ENCODE data around the gene MCU.

Gene MCU

DNA sequence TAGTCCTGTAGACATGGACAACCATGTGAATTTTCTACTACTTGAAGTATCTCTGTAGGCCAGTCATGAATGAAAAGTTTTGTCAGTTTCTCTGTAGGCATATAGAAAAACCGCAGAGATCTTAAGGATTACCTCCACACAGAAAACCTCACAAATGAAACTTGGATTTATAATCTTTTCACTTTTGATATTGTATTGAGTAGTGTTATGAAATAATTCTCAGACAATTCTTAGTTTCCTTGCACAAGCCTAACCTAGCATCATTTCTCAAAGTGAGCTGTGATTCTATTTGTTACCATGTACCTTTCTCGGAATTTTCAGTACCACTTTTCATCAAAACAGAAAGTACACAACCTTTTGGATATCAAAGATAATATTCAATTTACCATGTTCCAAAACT lies 150.2 kb downstream of the MCU start:
- WGBS, 2 experiments (ENCODE audit: insufficient coverage in 2 of 2), result 90 to 100% methylated on average over 1 of the region's 2 CpGs
- Histone ChIP-seq H3K27ac (ENCODE audit: low read depth, low read length, severe bottlenecking) (no peak overlapping the region), H3K9me3 (ENCODE audit: control insufficient read depth, low read length) (no peaks in the 10 kb centered on the region), H3K4me1 (ENCODE audit: control insufficient read depth, insufficient read depth, low read length, poor library complexity, severe bottlenecking) (no peaks in the 10 kb centered on the region), H3K4me3 (ENCODE audit: extremely low read depth, insufficient read depth, low read length, poor library complexity, severe bottlenecking) (no peak overlapping the region), H3K36me3 (ENCODE audit: control insufficient read depth, insufficient read depth, low read length) (no peaks in the 10 kb centered on the region)

DNA sequence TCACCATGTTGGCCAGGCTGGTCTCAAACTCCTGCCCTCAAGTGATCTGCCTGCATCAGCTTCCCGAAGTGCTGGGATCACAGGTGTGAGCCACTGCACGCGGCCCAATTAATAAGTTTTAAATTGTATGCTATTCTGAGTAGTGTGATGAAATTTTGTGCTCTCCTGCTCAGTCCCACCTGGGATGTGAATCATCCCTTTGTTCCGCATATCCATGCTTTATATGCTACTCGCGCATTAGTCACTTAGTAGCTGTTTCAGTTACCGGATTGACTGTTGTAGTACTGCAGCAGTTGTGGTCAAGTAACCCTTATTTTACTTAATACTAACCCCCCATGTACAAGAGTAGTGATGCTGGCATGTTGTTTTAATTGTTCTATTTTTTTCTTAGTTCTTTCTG lies 154.3 kb downstream of the MCU start:
- H3K27ac ChIP-seq (ENCODE audit: low read depth, low read length, severe bottlenecking), result no peak overlapping the region
- H3K9me3 ChIP-seq (ENCODE audit: control insufficient read depth, low read length), result peaks cover 5% of the 10 kb centered on the region
- 90 to 100% methylated on average over 3 to 4 of the region's 7 CpGs for WGBS, 2 experiments (ENCODE audit: insufficient coverage in 2 of 2)
- H3K36me3 ChIP-seq (ENCODE audit: control insufficient read depth, insufficient read depth, low read length), result no peaks in the 10 kb centered on the region
- no peaks in the 10 kb centered on the region for H3K4me1 ChIP-seq (ENCODE audit: control insufficient read depth, insufficient read depth, low read length, poor library complexity, severe bottlenecking)
- H3K4me3 ChIP-seq (ENCODE audit: extremely low read depth, insufficient read depth, low read length, poor library complexity, severe bottlenecking), result no peak overlapping the region

DNA sequence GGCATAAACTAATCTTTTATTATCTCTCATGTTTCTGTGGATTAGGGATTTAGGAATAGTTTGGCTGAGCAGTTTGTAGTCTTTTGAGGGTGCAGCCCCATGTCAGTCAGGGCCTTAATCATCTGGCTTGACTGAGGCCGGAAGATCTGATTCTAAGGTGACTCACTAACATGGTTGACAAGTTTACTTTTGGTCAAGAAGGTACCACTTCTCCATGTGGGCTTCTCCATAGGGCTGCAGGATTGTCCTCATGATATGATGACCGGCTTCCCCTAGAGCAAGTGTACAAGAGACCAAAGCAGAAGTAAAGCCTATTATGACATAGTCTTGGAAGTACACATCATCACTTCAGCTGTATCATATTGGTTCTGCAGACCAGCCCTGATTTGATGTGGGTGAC lies 155.7 kb downstream of the MCU start:
- no peak overlapping the region for H3K27ac ChIP-seq (ENCODE audit: low read depth, low read length, severe bottlenecking)
- H3K9me3 ChIP-seq (ENCODE audit: control insufficient read depth, low read length), result peaks cover 11% of the 10 kb centered on the region
- H3K4me1 ChIP-seq (ENCODE audit: control insufficient read depth, insufficient read depth, low read length, poor library complexity, severe bottlenecking), result no peaks in the 10 kb centered on the region
- H3K4me3 ChIP-seq (ENCODE audit: extremely low read depth, insufficient read depth, low read length, poor library complexity, severe bottlenecking), result no peak overlapping the region
- H3K36me3 ChIP-seq (ENCODE audit: control insufficient read depth, insufficient read depth, low read length), result no peaks in the 10 kb centered on the region
- 100% methylated on average over 1 of the region's 2 CpGs for WGBS, 2 experiments (ENCODE audit: insufficient coverage in 2 of 2)

DNA sequence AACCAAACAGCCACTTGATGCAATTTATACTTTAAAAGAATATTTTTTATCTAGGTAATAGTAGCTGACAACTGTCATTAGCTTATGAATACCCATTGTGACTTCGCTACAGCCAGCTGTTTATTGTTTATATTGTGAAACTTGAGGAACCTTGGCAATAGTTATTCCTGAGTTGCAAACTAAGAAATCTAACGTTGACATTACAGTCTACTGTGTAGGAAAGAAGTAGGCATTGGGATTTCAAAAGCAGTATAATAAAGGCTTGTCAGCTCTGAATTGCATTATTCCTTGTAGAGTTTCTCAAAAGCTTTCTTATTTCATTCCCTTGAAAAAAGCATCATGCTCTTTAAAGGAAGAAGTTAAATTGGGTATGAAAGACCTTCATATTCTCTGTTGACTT lies 158.9 kb downstream of the MCU start:
- Histone ChIP-seq H3K36me3 (ENCODE audit: control insufficient read depth, insufficient read depth, low read length) (no peaks in the 10 kb centered on the region), H3K4me3 (ENCODE audit: extremely low read depth, insufficient read depth, low read length, poor library complexity, severe bottlenecking) (no peak overlapping the region), H3K9me3 (ENCODE audit: control insufficient read depth, low read length) (peaks cover 11% of the 10 kb centered on the region), H3K27ac (ENCODE audit: low read depth, low read length, severe bottlenecking) (no peak overlapping the region), H3K4me1 (ENCODE audit: control insufficient read depth, insufficient read depth, low read length, poor library complexity, severe bottlenecking) (no peaks in the 10 kb centered on the region)
- WGBS, 2 experiments (ENCODE audit: insufficient coverage in 2 of 2), result 100% methylated on average over 1 to 2 of the region's 2 CpGs

DNA sequence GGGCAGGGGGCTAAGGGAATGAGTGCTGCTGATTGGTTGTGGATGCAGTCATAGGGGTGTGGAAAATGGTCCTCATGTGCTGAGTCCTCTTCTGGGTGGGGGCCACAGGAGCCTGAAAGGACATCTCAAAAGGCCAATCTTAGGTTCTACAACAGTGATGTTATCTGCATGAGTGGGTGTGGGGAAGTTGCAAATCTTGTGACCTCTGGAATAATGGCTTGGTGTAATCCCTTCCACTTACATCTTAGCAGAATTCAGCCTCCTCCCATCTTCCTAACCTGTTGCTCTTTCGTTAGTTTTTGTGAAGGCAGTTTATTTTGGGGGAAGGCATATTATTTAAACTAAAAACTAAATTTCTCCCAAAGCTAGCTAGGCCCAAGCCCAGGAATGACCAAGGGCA lies 159.6 kb downstream of the MCU start:
- H3K4me1 ChIP-seq (ENCODE audit: control insufficient read depth, insufficient read depth, low read length, poor library complexity, severe bottlenecking), result no peaks in the 10 kb centered on the region
- H3K4me3 ChIP-seq (ENCODE audit: extremely low read depth, insufficient read depth, low read length, poor library complexity, severe bottlenecking), result no peak overlapping the region
- WGBS, 2 experiments (ENCODE audit: insufficient coverage in 2 of 2), result no CpG with 5 or more reads among the region's 1 CpG
- H3K36me3 ChIP-seq (ENCODE audit: control insufficient read depth, insufficient read depth, low read length), result no peaks in the 10 kb centered on the region
- peaks cover 11% of the 10 kb centered on the region for H3K9me3 ChIP-seq (ENCODE audit: control insufficient read depth, low read length)
- no peak overlapping the region for H3K27ac ChIP-seq (ENCODE audit: low read depth, low read length, severe bottlenecking)

DNA sequence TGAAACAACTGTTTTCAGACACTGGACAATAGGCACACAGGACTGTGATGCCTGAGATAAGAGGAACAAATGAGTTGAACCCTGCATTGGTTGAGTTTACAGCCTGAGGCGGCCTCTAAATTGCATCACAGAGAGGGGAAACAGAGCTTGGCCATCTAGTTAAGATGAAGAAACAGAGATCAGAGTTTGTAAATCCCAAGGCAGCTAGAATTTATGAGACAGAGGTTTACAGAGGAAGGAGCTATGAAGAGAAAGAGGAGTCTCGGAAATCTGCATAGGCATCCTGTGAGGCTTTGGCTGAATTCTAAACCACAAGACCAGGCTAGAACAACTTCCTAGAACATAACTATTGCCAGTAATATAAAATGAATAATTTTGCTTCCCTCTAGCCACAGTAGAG lies 160.6 kb downstream of the MCU start:
- H3K4me3 ChIP-seq (ENCODE audit: extremely low read depth, insufficient read depth, low read length, poor library complexity, severe bottlenecking), result no peak overlapping the region

DNA sequence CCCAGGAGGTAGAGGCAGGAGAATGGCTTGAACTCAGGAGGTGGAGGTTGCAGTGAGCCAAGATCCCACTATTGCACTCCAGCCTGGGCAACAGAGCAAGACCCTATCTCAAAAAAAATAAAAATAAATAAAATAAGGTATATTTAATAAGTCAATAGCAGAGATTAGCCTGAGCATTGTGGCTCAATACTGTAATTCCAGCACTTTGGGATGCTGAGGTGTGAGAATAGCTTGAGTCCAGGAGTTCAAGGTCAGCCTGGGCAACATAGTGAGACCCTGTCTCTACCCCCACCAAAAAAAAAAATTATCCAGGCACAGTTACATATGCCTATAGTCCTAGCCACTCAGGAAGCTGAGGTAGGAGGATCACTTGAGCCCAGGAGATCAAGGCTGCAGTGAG lies 163.2 kb downstream of the MCU start:
- H3K27ac ChIP-seq (ENCODE audit: low read depth, low read length, severe bottlenecking), result no peak overlapping the region
- no peaks in the 10 kb centered on the region for H3K36me3 ChIP-seq (ENCODE audit: control insufficient read depth, insufficient read depth, low read length)
- no peak overlapping the region for H3K4me3 ChIP-seq (ENCODE audit: extremely low read depth, insufficient read depth, low read length, poor library complexity, severe bottlenecking)
- H3K4me1 ChIP-seq (ENCODE audit: control insufficient read depth, insufficient read depth, low read length, poor library complexity, severe bottlenecking), result no peaks in the 10 kb centered on the region
- H3K9me3 ChIP-seq (ENCODE audit: control insufficient read depth, low read length), result peaks cover 11% of the 10 kb centered on the region

More for the DNA sequence above, 160.6 kb downstream of the MCU start:
- peaks cover 11% of the 10 kb centered on the region for H3K9me3 ChIP-seq (ENCODE audit: control insufficient read depth, low read length)
- no peaks in the 10 kb centered on the region for H3K36me3 ChIP-seq (ENCODE audit: control insufficient read depth, insufficient read depth, low read length)
- no peak overlapping the region for H3K27ac ChIP-seq (ENCODE audit: low read depth, low read length, severe bottlenecking)
- H3K4me1 ChIP-seq (ENCODE audit: control insufficient read depth, insufficient read depth, low read length, poor library complexity, severe bottlenecking), result no peaks in the 10 kb centered on the region
- 92 to 100% methylated on average over 1 to 2 of the region's 2 CpGs for WGBS, 2 experiments (ENCODE audit: insufficient coverage in 2 of 2)

DNA sequence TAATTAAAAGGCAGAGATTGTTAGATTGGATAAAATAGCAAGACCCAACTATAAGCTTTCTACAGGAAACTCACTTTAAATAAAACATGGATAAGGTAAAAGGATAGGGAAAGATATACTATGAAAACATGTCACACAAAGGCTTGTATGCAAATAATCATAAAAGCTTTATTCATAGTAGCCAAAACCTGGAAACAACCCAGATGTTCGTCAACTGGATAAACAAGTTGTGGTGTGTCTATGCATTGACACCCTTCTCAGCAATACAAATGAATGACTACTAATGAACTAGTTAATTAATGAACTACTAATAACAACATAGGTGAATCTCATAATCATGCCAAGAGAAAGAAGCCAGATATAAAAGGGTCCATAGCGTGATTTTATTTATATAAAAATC lies 163.8 kb downstream of the MCU start:
- Histone ChIP-seq H3K4me3 (ENCODE audit: extremely low read depth, insufficient read depth, low read length, poor library complexity, severe bottlenecking) (no peak overlapping the region), H3K27ac (ENCODE audit: low read depth, low read length, severe bottlenecking) (no peak overlapping the region)

DNA sequence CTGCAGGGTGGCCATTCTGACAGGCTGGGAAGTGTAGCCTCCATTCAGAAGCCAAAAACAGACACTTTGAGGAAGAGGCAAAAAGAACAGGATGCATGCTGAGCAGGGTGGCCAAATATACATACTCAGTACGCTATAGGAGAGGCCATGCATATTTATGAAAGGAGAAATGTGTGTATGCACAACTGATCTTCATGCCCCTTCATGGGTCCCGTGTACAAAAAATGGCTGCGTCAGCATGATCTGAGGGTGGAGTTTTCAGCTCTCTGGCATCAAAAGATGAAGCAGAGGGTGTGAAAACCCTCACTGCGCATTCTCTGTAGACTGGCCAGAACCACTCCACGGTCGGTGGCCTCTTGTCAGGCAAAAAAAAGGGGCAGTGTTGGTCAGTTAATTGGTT lies 166.1 kb downstream of the MCU start:
- 94% methylated on average over 4 to 6 of the region's 6 CpGs for WGBS, 2 experiments (ENCODE audit: insufficient coverage in 2 of 2)
- Histone ChIP-seq H3K4me3 (ENCODE audit: extremely low read depth, insufficient read depth, low read length, poor library complexity, severe bottlenecking) (no peak overlapping the region), H3K27ac (ENCODE audit: low read depth, low read length, severe bottlenecking) (no peak overlapping the region), H3K36me3 (ENCODE audit: control insufficient read depth, insufficient read depth, low read length) (peaks cover 8% of the 10 kb centered on the region), H3K4me1 (ENCODE audit: control insufficient read depth, insufficient read depth, low read length, poor library complexity, severe bottlenecking) (no peaks in the 10 kb centered on the region), H3K9me3 (ENCODE audit: control insufficient read depth, low read length) (no peaks in the 10 kb centered on the region)

More for the DNA sequence above, 163.8 kb downstream of the MCU start:
- no CpG with 5 or more reads among the region's 2 CpGs for WGBS, 2 experiments (ENCODE audit: insufficient coverage in 2 of 2)
- Histone ChIP-seq H3K9me3 (ENCODE audit: control insufficient read depth, low read length) (peaks cover 11% of the 10 kb centered on the region), H3K4me1 (ENCODE audit: control insufficient read depth, insufficient read depth, low read length, poor library complexity, severe bottlenecking) (no peaks in the 10 kb centered on the region), H3K36me3 (ENCODE audit: control insufficient read depth, insufficient read depth, low read length) (peaks cover 3% of the 10 kb centered on the region)

DNA sequence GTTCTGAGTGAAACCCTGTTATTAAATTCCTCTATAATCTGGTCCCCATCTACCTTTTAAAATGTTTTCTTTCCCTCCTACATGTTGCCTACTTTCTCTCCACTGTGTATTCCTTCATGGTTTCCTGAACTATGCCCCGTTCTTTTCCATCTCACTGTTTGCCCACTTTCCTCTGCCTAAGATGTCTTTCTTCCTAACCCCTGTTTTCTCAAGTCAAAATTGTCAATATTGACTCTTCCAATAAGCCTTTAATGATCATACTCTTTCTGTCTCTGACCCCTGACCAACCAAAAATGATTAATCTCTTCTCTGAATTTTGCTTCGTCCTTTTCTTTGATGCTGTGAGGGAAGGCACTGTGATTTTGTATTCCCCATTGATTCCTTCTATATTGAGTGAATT lies 171.0 kb downstream of the MCU start:
- H3K36me3 ChIP-seq (ENCODE audit: control insufficient read depth, insufficient read depth, low read length), result peaks cover 8% of the 10 kb centered on the region
- H3K4me1 ChIP-seq (ENCODE audit: control insufficient read depth, insufficient read depth, low read length, poor library complexity, severe bottlenecking), result no peaks in the 10 kb centered on the region
- no peaks in the 10 kb centered on the region for H3K9me3 ChIP-seq (ENCODE audit: control insufficient read depth, low read length)
- H3K27ac ChIP-seq (ENCODE audit: low read depth, low read length, severe bottlenecking), result no peak overlapping the region
- 100% methylated on average over 1 of the region's 2 CpGs for WGBS, 2 experiments (ENCODE audit: insufficient coverage in 2 of 2)
- no peak overlapping the region for H3K4me3 ChIP-seq (ENCODE audit: extremely low read depth, insufficient read depth, low read length, poor library complexity, severe bottlenecking)

DNA sequence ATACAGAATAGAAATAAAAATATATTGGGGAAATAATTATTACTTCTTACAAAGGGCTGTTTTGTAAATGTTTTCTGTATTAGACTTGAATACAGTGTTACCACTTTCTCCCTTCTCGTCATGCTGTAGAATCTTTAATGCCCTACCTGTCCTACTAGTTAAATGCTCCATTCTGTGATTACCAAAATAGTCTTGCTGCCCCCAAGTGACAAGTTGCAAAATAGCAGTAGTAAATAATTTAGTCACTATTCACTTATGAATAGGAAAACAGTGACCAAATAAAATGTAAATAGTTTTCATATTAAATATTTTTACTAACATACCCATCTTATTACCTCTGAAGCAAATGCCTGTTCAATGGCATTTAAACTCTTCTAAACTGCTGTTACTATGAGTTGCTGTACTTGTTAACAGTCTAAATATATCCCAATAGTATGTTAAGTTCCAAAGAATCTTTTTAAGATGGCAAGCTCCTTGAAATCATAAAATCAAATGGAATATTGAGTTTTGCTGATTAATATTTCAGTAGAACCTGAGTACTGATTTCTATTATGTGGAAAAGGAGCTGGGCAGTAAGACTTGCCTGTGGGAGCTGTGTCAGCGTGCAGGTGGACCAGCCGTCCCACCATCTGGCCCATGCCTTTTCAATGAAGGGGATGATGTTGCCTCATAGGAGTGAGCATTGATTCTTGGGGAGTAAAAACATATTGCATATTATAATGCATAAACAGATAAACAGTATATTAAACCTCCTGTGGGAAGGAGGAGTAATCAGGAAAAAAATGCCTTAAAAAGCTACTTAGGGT lies 183.5 kb downstream of the MCU start:
- Histone ChIP-seq H3K9me3 (ENCODE audit: control insufficient read depth, low read length) (no peaks in the 10 kb centered on the region), H3K4me1 (ENCODE audit: control insufficient read depth, insufficient read depth, low read length, poor library complexity, severe bottlenecking) (no peaks in the 10 kb centered on the region)
- 100% methylated on average over 1 of the region's 3 CpGs; no CpG with 5 or more reads in 1 of the 2 experiments for WGBS, 2 experiments (ENCODE audit: insufficient coverage in 2 of 2)

More for the DNA sequence above, 183.5 kb downstream of the MCU start:
- Histone ChIP-seq H3K27ac (ENCODE audit: low read depth, low read length, severe bottlenecking) (no peak overlapping the region), H3K36me3 (ENCODE audit: control insufficient read depth, insufficient read depth, low read length) (peaks cover 18% of the 10 kb centered on the region), H3K4me3 (ENCODE audit: extremely low read depth, insufficient read depth, low read length, poor library complexity, severe bottlenecking) (no peak overlapping the region)
